SH-SY5Y (cell line): Measurements from ENCODE around the gene SEMA3A.

Source experiments
- GATA2 ChIP-seq: IDR thresholded peaks from 2 replicates; pipeline ENCODE4 v1.6.1; 2011; ENCODE audit warnings: mild to moderate bottlenecking, low read depth, low read length
- GATA3 ChIP-seq: IDR thresholded peaks from 2 replicates; pipeline ENCODE4 v1.6.1; 2011; ENCODE audit warnings: low read depth, mild to moderate bottlenecking, low read length, moderate library complexity

DNA sequence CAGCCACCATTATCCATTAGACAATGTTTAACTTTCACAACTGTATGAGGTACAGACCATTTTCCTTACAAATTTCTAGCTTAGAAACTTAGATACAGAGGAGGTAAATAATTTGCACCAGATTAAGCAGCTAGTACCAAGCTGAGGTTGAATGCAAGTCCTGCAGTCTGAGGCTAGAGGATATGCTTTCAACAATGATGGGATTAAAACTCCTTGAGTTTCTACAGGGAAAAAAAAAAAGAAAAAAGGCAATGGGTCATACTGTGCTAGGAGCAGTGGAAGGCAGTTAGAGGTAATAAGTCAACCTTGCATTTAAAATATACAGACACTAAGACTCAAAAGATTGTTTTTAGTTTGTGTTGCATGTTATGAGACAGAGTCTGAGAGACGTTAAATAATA is 86.5 kb downstream of the SEMA3A start:
- TF ChIP-seq GATA2 (no peak), GATA3 (no peak)
